IPS-NIHi11 (cell line): ENCODE results near the gene NFIC.

Experiments
- DNase-seq: peaks from one replicate; pipeline ENCODE4 v3.0.0; 2012; ENCODE audit warnings: mixed read lengths, low spot score

NFIC gene

GRCh38 chr19:3511506-3512251 is 145.3 kb downstream of the NFIC start:
- no peak for DNase-seq

- DNase-seq: no peak
Observed at GRCh38 chr19:3512562-3513228, 146.3 kb downstream of the NFIC start.

- DNase-seq: no peak
Observed at GRCh38 chr19:3513229-3514140, 147.1 kb downstream of the NFIC start.

- DNase-seq: no peak
Observed at GRCh38 chr19:3514930-3515329, 148.5 kb downstream of the NFIC start.

GRCh38 chr19:3515891-3516422 is 149.6 kb downstream of the NFIC start:
- no peak for DNase-seq

GRCh38 chr19:3516675-3517207 is 150.4 kb downstream of the NFIC start:
- DNase-seq: peak; percentile 15

- DNase-seq: no peak
Observed at GRCh38 chr19:3517638-3518037, 151.3 kb downstream of the NFIC start.

- peak; percentile 70 for DNase-seq
Observed at GRCh38 chr19:3518255-3518654, 151.9 kb downstream of the NFIC start.

GRCh38 chr19:3518659-3519058 is 152.3 kb downstream of the NFIC start:
- no peak for DNase-seq
